ENCODE measurements around the gene TBK1.
"Not testable (repeated sequence)": the region's sequence is repeated elsewhere in the genome, so short reads cannot be mapped to it uniquely, and the experiment has no call there.

The TBK1 gene

GRCh38 chr12:64497903-64498302, 46.0 kb downstream of the TBK1 start:
- Mint-ChIP-seq H3K4me3 (no peak overlapping the region), H3K36me3 (ENCODE audit: low read depth) (peaks cover 60% of the 10 kb centered on the region), H3K27me3 (no peaks in the 10 kb centered on the region), H3K4me1 (ENCODE audit: low read depth) (peaks cover 12% of the 10 kb centered on the region), H3K9me3 (no peaks in the 10 kb centered on the region), H3K27ac (no peak overlapping the region)

- Mint-ChIP-seq H3K4me1 (ENCODE audit: low read depth) (peaks cover 5% of the 10 kb centered on the region), H3K27ac (no peak overlapping the region)
Observed at GRCh38 chr12:64500394-64500793, 48.5 kb downstream of the TBK1 start.

GRCh38 chr12:64501486-64501885, 49.6 kb downstream of the TBK1 start:
- no peaks in the 10 kb centered on the region for H3K9me3 Mint-ChIP-seq
- H3K4me3 Mint-ChIP-seq: no peak overlapping the region
- peaks cover 5% of the 10 kb centered on the region for H3K4me1 Mint-ChIP-seq (ENCODE audit: low read depth)
- no peak overlapping the region for H3K27ac Mint-ChIP-seq
- no peaks in the 10 kb centered on the region for H3K27me3 Mint-ChIP-seq
- peaks cover 45% of the 10 kb centered on the region for H3K36me3 Mint-ChIP-seq (ENCODE audit: low read depth)

More at GRCh38 chr12:64500394-64500793, 48.5 kb downstream of the TBK1 start:
- Mint-ChIP-seq H3K9me3 (no peaks in the 10 kb centered on the region), H3K4me3 (no peak overlapping the region), H3K27me3 (no peaks in the 10 kb centered on the region), H3K36me3 (ENCODE audit: low read depth) (peaks cover 48% of the 10 kb centered on the region)

GRCh38 chr12:64506955-64507354, 55.0 kb downstream of the TBK1 start:
- H3K27me3 Mint-ChIP-seq: no peaks in the 10 kb centered on the region
- no peak overlapping the region for H3K4me3 Mint-ChIP-seq
- no peaks in the 10 kb centered on the region for H3K36me3 Mint-ChIP-seq (ENCODE audit: low read depth)
- H3K9me3 Mint-ChIP-seq: no peaks in the 10 kb centered on the region
- H3K27ac Mint-ChIP-seq: no peak overlapping the region
- no peaks in the 10 kb centered on the region for H3K4me1 Mint-ChIP-seq (ENCODE audit: low read depth)

GRCh38 chr12:64510667-64511066, 58.7 kb downstream of the TBK1 start:
- H3K4me3 Mint-ChIP-seq: no peak overlapping the region
- H3K36me3 Mint-ChIP-seq (ENCODE audit: low read depth): no peaks in the 10 kb centered on the region
- no peaks in the 10 kb centered on the region for H3K4me1 Mint-ChIP-seq (ENCODE audit: low read depth)
- H3K27me3 Mint-ChIP-seq: peaks cover 4% of the 10 kb centered on the region
- no peaks in the 10 kb centered on the region for H3K9me3 Mint-ChIP-seq
- no peak overlapping the region for H3K27ac Mint-ChIP-seq

- no peak overlapping the region for H3K4me3 Mint-ChIP-seq
- H3K27ac Mint-ChIP-seq: no peak overlapping the region
- H3K9me3 Mint-ChIP-seq: no peaks in the 10 kb centered on the region
- no peaks in the 10 kb centered on the region for H3K4me1 Mint-ChIP-seq (ENCODE audit: low read depth)
- no peaks in the 10 kb centered on the region for H3K36me3 Mint-ChIP-seq (ENCODE audit: low read depth)
- peaks cover 4% of the 10 kb centered on the region for H3K27me3 Mint-ChIP-seq
Observed at GRCh38 chr12:64518396-64518795, 66.5 kb downstream of the TBK1 start.

- Mint-ChIP-seq H3K4me3 (no peak overlapping the region), H3K27me3 (peaks cover 4% of the 10 kb centered on the region), H3K4me1 (ENCODE audit: low read depth) (no peaks in the 10 kb centered on the region), H3K36me3 (ENCODE audit: low read depth) (no peaks in the 10 kb centered on the region), H3K27ac (no peak overlapping the region), H3K9me3 (no peaks in the 10 kb centered on the region)
Observed at GRCh38 chr12:64521833-64522232, 69.9 kb downstream of the TBK1 start.

- no peak overlapping the region for H3K27ac Mint-ChIP-seq
Observed at GRCh38 chr12:64522316-64522715, 70.4 kb downstream of the TBK1 start.

GRCh38 chr12:64522807-64523206, 70.9 kb downstream of the TBK1 start:
- no peaks in the 10 kb centered on the region for H3K9me3 Mint-ChIP-seq
- H3K4me1 Mint-ChIP-seq (ENCODE audit: low read depth): no peaks in the 10 kb centered on the region
- H3K27me3 Mint-ChIP-seq: peaks cover 4% of the 10 kb centered on the region
- H3K36me3 Mint-ChIP-seq (ENCODE audit: low read depth): no peaks in the 10 kb centered on the region
- no peak overlapping the region for H3K4me3 Mint-ChIP-seq
- no peak overlapping the region for H3K27ac Mint-ChIP-seq

More at GRCh38 chr12:64522316-64522715, 70.4 kb downstream of the TBK1 start:
- no peaks in the 10 kb centered on the region for H3K4me1 Mint-ChIP-seq (ENCODE audit: low read depth)
- H3K27me3 Mint-ChIP-seq: peaks cover 4% of the 10 kb centered on the region
- no peaks in the 10 kb centered on the region for H3K9me3 Mint-ChIP-seq
- no peaks in the 10 kb centered on the region for H3K36me3 Mint-ChIP-seq (ENCODE audit: low read depth)
- no peak overlapping the region for H3K4me3 Mint-ChIP-seq

GRCh38 chr12:64523565-64524444, 71.9 kb downstream of the TBK1 start:
- not testable (repeated sequence) for H3K9me3 Mint-ChIP-seq; H3K27me3 Mint-ChIP-seq; H3K4me3 Mint-ChIP-seq; H3K36me3 Mint-ChIP-seq (ENCODE audit: low read depth); H3K27ac Mint-ChIP-seq; H3K4me1 Mint-ChIP-seq (ENCODE audit: low read depth)

GRCh38 chr12:64525461-64526160, 73.7 kb downstream of the TBK1 start:
- H3K27me3 Mint-ChIP-seq: peaks cover 4% of the 10 kb centered on the region
- no peak overlapping the region for H3K27ac Mint-ChIP-seq
- H3K9me3 Mint-ChIP-seq: no peaks in the 10 kb centered on the region
- H3K36me3 Mint-ChIP-seq (ENCODE audit: low read depth): no peaks in the 10 kb centered on the region
- no peaks in the 10 kb centered on the region for H3K4me1 Mint-ChIP-seq (ENCODE audit: low read depth)
- H3K4me3 Mint-ChIP-seq: no peak overlapping the region

GRCh38 chr12:64526859-64527258, 74.9 kb downstream of the TBK1 start:
- no peaks in the 10 kb centered on the region for H3K4me1 Mint-ChIP-seq (ENCODE audit: low read depth)

GRCh38 chr12:64528616-64529015, 76.7 kb downstream of the TBK1 start:
- no peaks in the 10 kb centered on the region for H3K9me3 Mint-ChIP-seq
- no peaks in the 10 kb centered on the region for H3K36me3 Mint-ChIP-seq (ENCODE audit: low read depth)
- no peak overlapping the region for H3K4me3 Mint-ChIP-seq
- H3K4me1 Mint-ChIP-seq (ENCODE audit: low read depth): no peaks in the 10 kb centered on the region
- H3K27ac Mint-ChIP-seq: no peak overlapping the region
- H3K27me3 Mint-ChIP-seq: peaks cover 4% of the 10 kb centered on the region

More at GRCh38 chr12:64526859-64527258, 74.9 kb downstream of the TBK1 start:
- no peaks in the 10 kb centered on the region for H3K36me3 Mint-ChIP-seq (ENCODE audit: low read depth)
- no peak overlapping the region for H3K27ac Mint-ChIP-seq
- H3K27me3 Mint-ChIP-seq: peaks cover 4% of the 10 kb centered on the region
- no peak overlapping the region for H3K4me3 Mint-ChIP-seq
- no peaks in the 10 kb centered on the region for H3K9me3 Mint-ChIP-seq

- no peak overlapping the region for H3K4me3 Mint-ChIP-seq
- no peaks in the 10 kb centered on the region for H3K27me3 Mint-ChIP-seq
- H3K36me3 Mint-ChIP-seq (ENCODE audit: low read depth): no peaks in the 10 kb centered on the region
- no peaks in the 10 kb centered on the region for H3K9me3 Mint-ChIP-seq
- H3K27ac Mint-ChIP-seq: no peak overlapping the region
- no peaks in the 10 kb centered on the region for H3K4me1 Mint-ChIP-seq (ENCODE audit: low read depth)
Observed at GRCh38 chr12:64530566-64530965, 78.6 kb downstream of the TBK1 start.

GRCh38 chr12:64531665-64532334, 79.9 kb downstream of the TBK1 start:
- H3K9me3 Mint-ChIP-seq: no peaks in the 10 kb centered on the region
- H3K27me3 Mint-ChIP-seq: no peaks in the 10 kb centered on the region
- H3K4me1 Mint-ChIP-seq (ENCODE audit: low read depth): no peaks in the 10 kb centered on the region
- H3K36me3 Mint-ChIP-seq (ENCODE audit: low read depth): no peaks in the 10 kb centered on the region
- no peak overlapping the region for H3K27ac Mint-ChIP-seq
- H3K4me3 Mint-ChIP-seq: no peak overlapping the region
